T-helper 1 cell (primary cell): ENCODE results near the gene HMGXB3.

Experiments
- DNase-seq, 5 donors: peaks; one replicate each; pipeline ENCODE4 v3.0.0-alpha.2; 2012 to 2020

HMGXB3 gene

DNA sequence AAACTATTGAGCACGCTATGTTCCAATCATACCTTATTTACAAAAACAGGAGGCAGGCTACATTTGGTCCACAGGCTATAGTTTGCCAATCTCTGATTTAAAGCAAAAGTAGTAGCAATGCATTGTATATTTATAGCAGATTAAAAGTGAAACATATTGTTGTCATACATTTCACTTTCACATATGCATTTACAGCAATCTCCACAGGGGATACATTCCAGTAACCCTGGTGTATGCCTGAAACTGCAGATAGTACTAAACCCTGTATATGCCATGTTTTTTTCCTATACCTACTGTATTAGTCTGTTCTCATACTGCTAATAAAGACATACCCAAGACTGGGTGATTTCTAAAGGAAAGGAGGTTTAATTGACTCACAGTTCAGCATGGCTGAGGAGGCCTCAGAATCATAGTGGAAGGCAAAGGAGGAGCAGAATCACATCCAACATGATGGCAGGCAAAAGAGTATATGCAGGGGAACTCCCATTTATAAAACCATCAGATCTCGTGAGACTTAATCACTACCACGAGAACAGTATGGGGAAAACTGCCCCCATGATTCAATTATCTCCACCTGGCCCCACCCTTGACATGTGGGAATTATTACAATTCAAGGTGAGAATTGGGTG, 91.7 kb downstream of the HMGXB3 start:
- DNase-seq: no peak

DNA sequence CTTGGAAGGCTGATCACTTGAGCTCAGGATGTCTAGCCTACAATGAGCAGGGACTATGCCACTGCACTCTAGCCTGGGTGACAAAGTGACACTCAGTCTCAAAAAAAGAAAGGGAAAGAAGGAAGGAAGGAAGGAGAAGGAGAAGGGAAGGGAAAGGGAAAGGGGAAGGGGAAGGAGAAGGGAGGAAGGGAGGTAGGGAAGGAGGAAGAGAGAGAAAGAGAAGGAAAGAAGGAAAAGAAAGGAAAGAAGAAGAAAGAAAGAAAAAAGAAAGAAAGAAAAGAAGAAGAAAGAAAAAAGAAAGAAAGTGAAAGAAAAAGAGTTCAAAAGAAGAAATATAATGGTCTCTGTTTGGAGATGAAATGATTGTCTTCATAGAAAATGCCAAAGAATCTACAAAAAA, 96.6 kb downstream of the HMGXB3 start:
- DNase-seq: no peak

DNA sequence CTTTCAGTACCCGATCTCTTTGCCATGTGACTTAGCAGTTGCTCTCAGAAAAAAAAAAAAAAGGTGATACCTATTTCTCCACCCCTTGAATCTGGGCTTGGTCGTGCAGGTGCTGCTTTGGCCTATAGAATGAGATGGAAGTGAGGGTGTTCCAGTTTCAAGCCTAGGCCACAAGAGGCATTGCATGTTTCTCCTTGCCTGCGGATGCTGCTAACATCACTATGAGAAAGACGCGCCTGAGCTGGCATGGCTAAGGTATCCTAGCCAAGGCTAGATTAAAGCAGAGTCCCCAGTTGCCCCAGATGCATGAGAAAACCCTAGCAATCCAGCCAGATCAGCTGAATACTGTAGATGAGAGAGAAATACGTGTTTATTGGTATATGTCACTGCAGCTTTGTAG, 100.5 kb downstream of the HMGXB3 start:
- no peak for DNase-seq
